Measurements from ENCODE around the gene RYR2.

Gene RYR2

DNA sequence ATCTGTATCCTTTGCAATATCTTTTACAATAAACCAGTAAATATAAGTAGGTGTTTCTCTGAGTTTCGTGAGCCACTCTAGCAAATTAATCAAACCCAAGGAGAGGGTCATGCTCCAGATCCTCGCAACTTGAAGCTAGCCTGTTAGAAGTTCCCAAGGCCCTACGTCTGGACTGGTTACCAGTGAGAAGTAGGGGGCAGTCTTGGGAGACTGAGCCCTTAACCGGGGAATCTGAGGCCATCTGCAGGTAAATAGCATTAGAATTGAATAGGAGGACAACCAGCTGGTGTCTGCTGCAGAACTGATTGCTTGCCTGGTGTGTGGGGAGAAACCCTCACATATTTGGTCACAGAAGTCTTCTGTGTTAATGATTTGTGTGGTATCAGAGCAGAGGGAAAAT, 190.5 kb downstream of the RYR2 start:
- H3K4me3 ChIP-seq (replicated peaks; ENCODE audit: low read depth, low read length) = no peak overlapping the region
- TF ChIP-seq, protein P1, sequence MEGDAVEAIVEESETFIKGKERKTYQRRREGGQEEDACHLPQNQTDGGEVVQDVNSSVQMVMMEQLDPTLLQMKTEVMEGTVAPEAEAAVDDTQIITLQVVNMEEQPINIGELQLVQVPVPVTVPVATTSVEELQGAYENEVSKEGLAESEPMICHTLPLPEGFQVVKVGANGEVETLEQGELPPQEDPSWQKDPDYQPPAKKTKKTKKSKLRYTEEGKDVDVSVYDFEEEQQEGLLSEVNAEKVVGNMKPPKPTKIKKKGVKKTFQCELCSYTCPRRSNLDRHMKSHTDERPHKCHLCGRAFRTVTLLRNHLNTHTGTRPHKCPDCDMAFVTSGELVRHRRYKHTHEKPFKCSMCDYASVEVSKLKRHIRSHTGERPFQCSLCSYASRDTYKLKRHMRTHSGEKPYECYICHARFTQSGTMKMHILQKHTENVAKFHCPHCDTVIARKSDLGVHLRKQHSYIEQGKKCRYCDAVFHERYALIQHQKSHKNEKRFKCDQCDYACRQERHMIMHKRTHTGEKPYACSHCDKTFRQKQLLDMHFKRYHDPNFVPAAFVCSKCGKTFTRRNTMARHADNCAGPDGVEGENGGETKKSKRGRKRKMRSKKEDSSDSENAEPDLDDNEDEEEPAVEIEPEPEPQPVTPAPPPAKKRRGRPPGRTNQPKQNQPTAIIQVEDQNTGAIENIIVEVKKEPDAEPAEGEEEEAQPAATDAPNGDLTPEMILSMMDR (IDR thresholded peaks at IDR 0.05; ENCODE audit: low read length, missing control alignments) = no peak
- no peak for DNase-seq (ENCODE audit: low read depth)

DNA sequence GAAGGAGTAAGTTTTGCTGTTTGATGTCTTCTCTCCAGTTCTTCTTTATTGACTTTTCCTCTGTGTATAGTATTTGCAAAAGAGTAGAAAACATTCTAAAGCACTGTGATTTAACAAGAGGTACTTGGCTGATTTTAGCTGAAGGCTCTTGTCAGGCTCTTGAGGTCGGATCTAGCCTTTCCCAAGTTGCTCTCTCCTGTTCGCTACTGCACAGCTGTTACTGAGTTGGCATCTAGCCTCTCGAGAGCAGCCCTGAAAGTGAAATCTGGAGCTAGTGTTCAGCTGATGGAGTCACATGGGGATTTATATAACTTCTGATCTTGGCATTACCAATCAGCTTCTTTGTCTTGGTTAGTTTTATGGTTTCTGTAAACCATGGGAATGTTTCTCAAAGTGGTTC, 193.1 kb downstream of the RYR2 start:
- TF ChIP-seq, protein P1 (IDR thresholded peaks at IDR 0.05; ENCODE audit: low read length, missing control alignments) = no peak
- no peak overlapping the region for H3K4me3 ChIP-seq (replicated peaks; ENCODE audit: low read depth, low read length)
- DNase-seq (ENCODE audit: low read depth) = no peak

DNA sequence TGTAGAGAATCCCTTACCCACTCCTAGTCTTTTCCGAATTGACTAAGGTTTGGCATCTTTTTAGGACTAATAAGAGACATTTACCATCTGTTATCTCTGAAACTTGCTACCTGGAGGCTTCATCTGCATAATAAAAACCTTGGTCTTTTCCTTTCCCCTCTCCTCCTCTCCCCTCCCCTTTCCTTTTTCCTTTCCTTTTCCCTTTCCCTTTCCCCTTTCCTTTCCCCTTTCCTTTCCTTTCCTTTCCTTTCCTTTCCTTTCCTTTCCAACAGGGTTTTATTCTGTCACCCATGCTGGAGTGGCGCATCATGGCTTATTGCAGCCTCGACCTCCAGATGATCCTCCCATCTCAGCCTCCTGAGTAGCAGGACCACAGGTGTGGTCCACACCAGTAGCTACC, 195.7 kb downstream of the RYR2 start:
- TF ChIP-seq, protein P1 (IDR thresholded peaks at IDR 0.05; ENCODE audit: low read length, missing control alignments) = no peak
- no peak for DNase-seq (ENCODE audit: low read depth)
- H3K4me3 ChIP-seq (replicated peaks; ENCODE audit: low read depth, low read length) = no peak overlapping the region

DNA sequence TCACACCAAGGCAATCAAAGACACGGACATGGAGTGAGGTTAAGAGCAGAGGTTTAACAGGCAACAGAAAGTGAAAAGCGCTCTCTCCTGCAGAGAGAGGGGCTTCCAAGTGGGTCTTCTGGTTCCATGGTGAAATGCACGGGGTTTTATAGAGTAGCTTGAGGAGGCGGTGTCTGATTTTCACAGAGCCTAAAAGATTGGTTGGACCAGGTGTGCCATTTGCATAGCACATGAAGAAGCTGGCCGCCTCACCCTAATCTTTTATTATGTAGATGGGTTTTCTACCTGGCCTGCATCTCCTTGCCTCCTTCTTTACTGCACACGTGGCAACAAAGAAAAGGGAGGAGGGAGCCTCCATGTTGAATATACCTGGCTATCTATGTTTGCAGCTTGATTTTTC, 197.3 kb downstream of the RYR2 start:
- H3K4me3 ChIP-seq (replicated peaks; ENCODE audit: low read depth, low read length) = no peak overlapping the region
- DNase-seq (ENCODE audit: low read depth) = no peak
- TF ChIP-seq, protein P1 (IDR thresholded peaks at IDR 0.05; ENCODE audit: low read length, missing control alignments) = no peak

DNA sequence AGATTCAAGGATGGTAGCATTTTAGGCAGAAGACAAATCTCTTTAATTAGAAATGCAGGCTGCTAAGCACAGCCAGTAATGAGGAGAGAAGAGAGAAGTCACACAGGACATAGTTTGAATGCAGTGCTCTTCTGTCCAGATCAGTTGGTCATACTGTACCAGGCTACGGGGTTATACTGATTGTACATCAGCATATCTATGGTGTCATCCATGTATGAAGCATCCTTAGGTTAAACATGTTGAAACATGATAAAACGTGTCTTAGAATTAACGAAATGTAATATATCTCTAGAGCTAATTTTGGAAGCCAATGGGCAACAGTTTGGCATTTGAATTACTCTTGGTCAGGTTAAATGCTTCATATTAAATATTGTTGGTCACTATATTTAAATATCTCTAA, 199.1 kb downstream of the RYR2 start:
- TF ChIP-seq, protein P1 (IDR thresholded peaks at IDR 0.05; ENCODE audit: low read length, missing control alignments) = no peak
- no peak overlapping the region for H3K4me3 ChIP-seq (replicated peaks; ENCODE audit: low read depth, low read length)
- no peak for DNase-seq (ENCODE audit: low read depth)

DNA sequence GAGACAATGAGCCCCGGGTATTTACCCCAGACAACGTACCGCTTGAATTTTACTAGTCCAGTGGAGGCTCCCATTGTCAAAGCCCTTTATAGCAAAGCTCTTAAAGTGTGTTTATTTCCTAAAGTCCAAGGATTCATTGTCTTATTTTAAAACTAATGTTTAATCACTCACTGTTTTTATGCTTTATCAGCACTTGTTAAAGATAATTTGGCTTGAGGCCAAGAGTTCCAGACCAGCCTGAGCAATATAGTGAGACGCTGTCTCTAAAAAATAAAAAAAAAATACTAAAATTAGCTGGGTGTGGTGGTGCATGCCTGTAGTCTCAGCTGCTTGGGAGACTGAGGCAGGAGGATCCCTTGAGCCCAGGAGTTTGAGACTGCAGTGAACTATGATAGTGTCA, 202.8 kb downstream of the RYR2 start:
- DNase-seq (ENCODE audit: low read depth) = no peak
- H3K4me3 ChIP-seq (replicated peaks; ENCODE audit: low read depth, low read length) = no peak overlapping the region
- TF ChIP-seq, protein P1 (IDR thresholded peaks at IDR 0.05; ENCODE audit: low read length, missing control alignments) = no peak

DNA sequence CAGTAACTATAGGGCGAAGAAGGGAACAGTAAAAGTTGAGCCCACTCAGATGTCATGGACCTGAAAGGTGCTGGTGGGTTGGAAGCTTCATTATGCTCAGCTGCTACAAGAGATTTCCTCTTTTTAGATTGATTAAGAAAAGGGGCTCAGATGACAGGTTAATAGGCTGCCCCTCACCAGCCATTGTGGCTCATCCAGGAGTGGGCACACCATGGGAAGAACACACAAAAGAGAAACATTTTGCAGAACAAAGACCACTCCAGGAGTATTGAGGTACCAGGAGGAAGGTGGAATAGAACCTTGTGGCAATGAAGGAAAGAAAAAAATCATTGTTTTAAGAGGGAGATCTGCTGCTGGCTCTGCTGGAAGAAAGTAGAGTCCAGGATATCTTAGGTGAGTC, 205.5 kb downstream of the RYR2 start:
- no peak for DNase-seq (ENCODE audit: low read depth)
- H3K4me3 ChIP-seq (replicated peaks; ENCODE audit: low read depth, low read length) = no peak overlapping the region
- TF ChIP-seq, protein P1 (IDR thresholded peaks at IDR 0.05; ENCODE audit: low read length, missing control alignments) = no peak
